Vagina (tissue), 2 donors: ENCODE measurements around the gene ARHGAP10.

Source experiments
- CTCF ChIP-seq, 3 experiments: fragments of 450-650 bp in 2 of 3; fragments of 200-600 bp in 1 of 3; sonication (generic) in 1 of 3; IDR thresholded peaks; one replicate each; pipeline ENCODE4 v1.5.1; 2017 to 2019; ENCODE audit warnings: antibody characterized with exemption in 3 of 3, mild to moderate bottlenecking in 2 of 3, moderate library complexity in 2 of 3
- POLR2A ChIP-seq, 2 donors: fragments of 450-650 bp; IDR thresholded peaks; one replicate each; pipeline ENCODE4 v1.6.1; 2017; ENCODE audit warnings: antibody characterized with exemption in 2 of 2, mild to moderate bottlenecking in 2 of 2, moderate library complexity in 2 of 2

DNA sequence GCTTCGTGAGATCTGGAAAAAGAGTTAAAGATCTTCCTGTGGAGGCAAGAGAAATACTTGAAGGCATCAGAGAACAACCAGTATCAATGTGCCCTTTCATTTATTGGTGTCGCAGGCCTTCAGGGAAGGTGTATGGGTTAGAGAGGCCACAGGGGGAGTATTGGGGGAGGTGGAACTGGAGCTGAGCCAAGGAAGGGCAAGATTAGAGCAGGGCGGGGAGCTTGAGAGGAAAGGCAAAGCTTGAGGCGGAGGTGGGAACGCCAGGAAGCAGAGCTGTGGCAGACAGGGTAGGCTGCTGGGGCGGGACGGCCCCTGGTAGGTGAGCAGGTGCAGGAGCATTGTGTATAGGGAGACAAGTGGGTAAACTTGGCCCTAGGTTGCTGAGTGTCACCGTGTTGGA lies 329.9 kb downstream of the ARHGAP10 start:
- TF ChIP-seq POLR2A (IDR thresholded peaks at IDR 0.05) (no peak), CTCF (IDR thresholded peaks at IDR 0.05) (no peak)
